Esophagus squamous epithelium (tissue), 4 donors: Measurements from ENCODE around the gene LDLRAD4.

ENCODE experiments used
- POLR2A ChIP-seq, 4 donors: fragments of 450-650 bp; IDR thresholded peaks; one replicate each; pipeline ENCODE4 v1.6.1; 2017; ENCODE audit warnings: antibody characterized with exemption in 4 of 4, mild to moderate bottlenecking in 4 of 4, moderate library complexity in 3 of 4
- TF ChIP-seq, protein P1 (sequence below), 6 experiments: fragments of 450-650 bp in 4 of 6; fragments of 200-600 bp in 2 of 6; sonication (generic) in 2 of 6; IDR thresholded peaks; one replicate each; pipeline ENCODE4 v1.5.1; 2016 to 2019; ENCODE audit warnings: antibody characterized with exemption in 6 of 6, mild to moderate bottlenecking in 4 of 6, moderate library complexity in 4 of 6

DNA sequence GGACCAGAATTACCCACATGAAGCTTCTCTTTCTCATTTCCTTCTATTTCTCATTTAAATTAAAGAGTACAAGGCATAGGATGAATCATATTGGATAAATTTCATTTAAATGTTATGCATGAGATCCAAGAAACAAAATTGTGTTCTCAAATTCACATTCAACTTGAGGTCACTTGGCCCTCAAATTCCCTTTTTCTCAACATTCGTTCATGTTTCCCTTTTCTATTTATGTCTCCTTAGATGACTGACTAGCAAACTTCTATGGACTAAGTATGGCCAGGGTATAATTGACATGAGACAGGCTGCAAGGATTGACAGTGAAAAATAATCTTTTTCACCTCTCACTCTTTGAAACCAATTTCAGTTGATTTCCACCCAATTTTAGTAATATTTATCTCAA, 4.0 kb upstream of the LDLRAD4 start:
- TF ChIP-seq, protein P1, sequence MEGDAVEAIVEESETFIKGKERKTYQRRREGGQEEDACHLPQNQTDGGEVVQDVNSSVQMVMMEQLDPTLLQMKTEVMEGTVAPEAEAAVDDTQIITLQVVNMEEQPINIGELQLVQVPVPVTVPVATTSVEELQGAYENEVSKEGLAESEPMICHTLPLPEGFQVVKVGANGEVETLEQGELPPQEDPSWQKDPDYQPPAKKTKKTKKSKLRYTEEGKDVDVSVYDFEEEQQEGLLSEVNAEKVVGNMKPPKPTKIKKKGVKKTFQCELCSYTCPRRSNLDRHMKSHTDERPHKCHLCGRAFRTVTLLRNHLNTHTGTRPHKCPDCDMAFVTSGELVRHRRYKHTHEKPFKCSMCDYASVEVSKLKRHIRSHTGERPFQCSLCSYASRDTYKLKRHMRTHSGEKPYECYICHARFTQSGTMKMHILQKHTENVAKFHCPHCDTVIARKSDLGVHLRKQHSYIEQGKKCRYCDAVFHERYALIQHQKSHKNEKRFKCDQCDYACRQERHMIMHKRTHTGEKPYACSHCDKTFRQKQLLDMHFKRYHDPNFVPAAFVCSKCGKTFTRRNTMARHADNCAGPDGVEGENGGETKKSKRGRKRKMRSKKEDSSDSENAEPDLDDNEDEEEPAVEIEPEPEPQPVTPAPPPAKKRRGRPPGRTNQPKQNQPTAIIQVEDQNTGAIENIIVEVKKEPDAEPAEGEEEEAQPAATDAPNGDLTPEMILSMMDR (IDR thresholded peaks at IDR 0.05), result no peak
- no peak for TF ChIP-seq POLR2A (IDR thresholded peaks at IDR 0.05)
